Cardiac fibroblast (primary cell): ENCODE data around the gene BPIFA2.

Experiments
- DNase-seq, 2 donors: peaks; one replicate each; pipeline versions ENCODE4 v3.0.0 to v3.0.0-alpha.2; 2010; ENCODE audit warnings: low read depth in 2 of 2
- H3K4me3 ChIP-seq, 2 donors: replicated peaks in 1 of 2; 1 replicate in 1 of 2; 2 replicates in 1 of 2; pipeline ENCODE4 v1.5.1; 2011; ENCODE audit warnings: low read depth in 2 of 2, low read length in 2 of 2, mild to moderate bottlenecking in 2 of 2, moderate library complexity in 1 of 2
- CTCF ChIP-seq: IDR thresholded peaks from one replicate; pipeline ENCODE4 v1.5.1; 2011; ENCODE audit warnings: low read depth, mild to moderate bottlenecking, low read length, inconsistent platforms

The BPIFA2 gene

DNA sequence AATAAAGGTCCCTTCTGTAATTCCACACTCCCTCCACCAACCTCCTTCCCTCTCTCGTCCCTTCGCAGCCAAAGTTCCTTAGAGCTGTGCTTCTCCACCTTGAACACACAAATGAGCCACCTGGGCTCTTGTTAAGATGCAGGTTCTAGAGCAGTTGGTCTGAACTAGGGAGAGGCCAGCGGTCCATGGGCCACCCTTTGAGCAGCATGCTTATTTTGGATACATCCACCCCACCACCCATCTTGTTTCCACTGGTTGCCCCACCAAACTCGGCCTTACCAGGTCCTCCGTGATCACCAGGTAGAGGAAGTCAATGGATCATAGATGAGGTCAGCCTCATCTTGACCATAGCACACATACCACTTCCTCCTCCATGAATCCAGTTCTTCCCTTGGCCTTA, 7.3 kb upstream of the BPIFA2 start:
- no peak for TF ChIP-seq CTCF
- no peak for DNase-seq
- no peak overlapping the region for H3K4me3 ChIP-seq

DNA sequence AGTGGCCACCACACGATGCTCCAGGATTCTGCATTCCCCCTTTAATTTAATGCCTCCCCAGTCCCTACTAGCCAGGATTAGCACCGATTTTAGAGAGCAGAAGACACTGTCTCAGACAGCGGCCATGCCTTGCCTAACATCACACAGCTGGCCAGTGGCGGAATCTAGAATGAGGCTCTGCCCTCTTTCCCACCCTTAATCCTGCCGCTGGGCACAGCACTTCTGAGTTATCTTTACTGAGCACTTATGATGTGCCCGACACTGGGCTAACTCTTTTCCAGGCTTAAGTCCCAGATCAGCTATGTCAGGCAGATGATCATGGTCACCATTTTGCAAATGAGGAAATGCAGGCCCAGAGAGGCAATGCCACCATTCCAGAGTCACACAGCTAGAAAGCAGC, 5.6 kb upstream of the BPIFA2 start:
- no peak overlapping the region for H3K4me3 ChIP-seq
- DNase-seq: no peak
- no peak for TF ChIP-seq CTCF

GRCh38 chr20:33162753-33163152, 5.2 kb upstream of the BPIFA2 start:
- DNase-seq: no peak
- TF ChIP-seq CTCF: no peak

DNA sequence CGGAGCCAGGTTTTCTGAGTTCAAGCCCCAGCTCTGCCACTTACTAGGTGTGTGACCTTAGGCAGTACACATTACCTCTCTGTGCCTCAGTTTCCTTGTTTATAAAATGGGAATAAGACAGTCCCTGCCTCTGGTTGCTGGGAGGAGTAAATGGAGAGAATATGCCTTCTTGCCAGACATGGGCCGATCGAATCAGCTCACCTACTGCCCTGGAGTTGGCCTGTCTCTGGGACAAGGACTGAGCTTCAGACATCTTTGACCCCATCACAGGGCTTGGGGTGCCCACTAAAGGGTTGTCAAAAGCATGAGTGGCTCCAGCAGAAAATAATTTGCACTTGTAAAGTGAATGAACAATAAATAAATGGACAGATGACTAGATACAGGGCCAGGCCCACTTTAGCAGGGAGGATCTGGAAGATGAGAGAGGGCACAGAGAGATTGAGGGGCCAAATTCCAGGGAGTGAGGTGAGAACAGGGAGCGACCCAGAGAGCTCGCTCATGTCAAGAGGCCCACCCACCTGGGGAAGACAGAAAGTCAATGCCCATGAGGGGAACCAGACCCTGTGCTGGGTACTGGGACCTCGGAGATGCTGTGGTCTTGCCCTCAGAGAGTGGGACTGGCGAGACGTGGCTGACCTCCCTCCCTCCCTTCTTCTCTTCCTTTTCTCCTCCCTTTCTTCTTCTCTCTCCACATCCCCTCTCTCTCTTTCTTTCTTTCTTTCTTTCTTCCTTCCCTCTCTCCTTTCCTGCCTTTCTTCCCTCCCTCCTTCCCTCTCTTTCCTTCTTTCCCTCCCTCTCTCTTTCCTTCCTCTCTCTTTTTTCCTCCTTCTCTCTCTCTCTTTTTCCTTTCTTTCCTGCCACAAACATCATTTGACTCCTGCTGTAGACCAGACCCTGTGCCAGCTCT, 3.9 kb upstream of the BPIFA2 start:
- TF ChIP-seq CTCF: no peak
- no peak overlapping the region for H3K4me3 ChIP-seq
- DNase-seq: no peak

More at GRCh38 chr20:33162753-33163152, 5.2 kb upstream of the BPIFA2 start:
- no peak overlapping the region for H3K4me3 ChIP-seq

DNA sequence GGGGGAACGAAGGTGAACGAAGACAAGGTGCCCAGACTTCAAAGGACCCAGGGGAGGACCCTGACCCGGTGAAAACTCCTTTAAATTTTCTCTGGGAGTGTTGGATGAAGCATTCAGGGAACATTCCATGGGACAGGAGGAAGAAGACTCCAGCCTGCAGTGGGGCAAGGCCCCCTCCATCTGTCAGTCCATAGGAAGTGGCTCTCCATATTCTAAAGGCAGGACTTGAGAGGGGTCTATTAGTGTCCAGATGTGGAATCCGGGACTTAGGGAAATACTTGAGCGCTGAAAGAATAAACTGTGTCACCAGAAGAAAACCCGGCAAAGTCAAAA, 3.2 kb upstream of the BPIFA2 start:
- no peak overlapping the region for H3K4me3 ChIP-seq
- TF ChIP-seq CTCF: no peak
- DNase-seq: no peak

DNA sequence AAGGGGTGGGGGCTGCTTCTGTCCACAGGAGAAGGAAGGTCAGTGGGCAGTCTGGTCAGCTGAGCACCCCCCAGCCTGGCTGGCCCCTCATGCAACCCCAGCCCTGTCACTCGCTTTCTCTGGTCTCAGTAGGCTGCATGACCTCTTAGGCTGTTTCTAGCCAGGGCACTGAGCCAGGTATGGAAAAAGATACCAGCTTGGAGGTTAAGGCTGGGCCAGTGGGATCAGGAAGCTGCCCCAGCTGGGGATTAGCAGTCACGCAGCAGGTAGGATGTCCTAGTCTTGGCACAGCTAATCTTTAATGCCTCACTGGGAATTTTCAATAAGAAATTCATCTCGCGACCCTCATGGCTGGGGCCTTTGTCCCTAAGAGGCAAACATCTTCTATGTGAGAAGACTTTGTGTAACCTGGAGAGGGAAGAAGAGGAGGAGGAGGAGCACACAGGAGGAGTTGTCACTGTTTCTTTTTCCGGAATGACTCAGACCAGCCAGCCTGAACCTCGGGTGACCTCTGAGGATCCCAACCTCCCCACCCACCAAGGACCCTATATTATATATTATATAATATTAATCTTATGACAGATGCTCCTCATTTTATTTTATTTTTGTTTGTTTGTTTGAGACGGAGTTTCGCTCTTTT, 2.4 kb upstream of the BPIFA2 start:
- no peak overlapping the region for H3K4me3 ChIP-seq
- DNase-seq: no peak
- TF ChIP-seq CTCF: no peak
